Measurements from ENCODE around the gene RHPN2. TPM values are rescaled to one million over a fixed set of nuclear protein-coding genes. Genes with fewer than 3 reads are reported as not detected.

RHPN2 gene
- total and polyA plus RNA-seq, 2 of the 13 experiments (the other 11 are each of a cell fraction or from before 2014, with no cell fraction given), result 20.3 to 48.0 TPM

DNA sequence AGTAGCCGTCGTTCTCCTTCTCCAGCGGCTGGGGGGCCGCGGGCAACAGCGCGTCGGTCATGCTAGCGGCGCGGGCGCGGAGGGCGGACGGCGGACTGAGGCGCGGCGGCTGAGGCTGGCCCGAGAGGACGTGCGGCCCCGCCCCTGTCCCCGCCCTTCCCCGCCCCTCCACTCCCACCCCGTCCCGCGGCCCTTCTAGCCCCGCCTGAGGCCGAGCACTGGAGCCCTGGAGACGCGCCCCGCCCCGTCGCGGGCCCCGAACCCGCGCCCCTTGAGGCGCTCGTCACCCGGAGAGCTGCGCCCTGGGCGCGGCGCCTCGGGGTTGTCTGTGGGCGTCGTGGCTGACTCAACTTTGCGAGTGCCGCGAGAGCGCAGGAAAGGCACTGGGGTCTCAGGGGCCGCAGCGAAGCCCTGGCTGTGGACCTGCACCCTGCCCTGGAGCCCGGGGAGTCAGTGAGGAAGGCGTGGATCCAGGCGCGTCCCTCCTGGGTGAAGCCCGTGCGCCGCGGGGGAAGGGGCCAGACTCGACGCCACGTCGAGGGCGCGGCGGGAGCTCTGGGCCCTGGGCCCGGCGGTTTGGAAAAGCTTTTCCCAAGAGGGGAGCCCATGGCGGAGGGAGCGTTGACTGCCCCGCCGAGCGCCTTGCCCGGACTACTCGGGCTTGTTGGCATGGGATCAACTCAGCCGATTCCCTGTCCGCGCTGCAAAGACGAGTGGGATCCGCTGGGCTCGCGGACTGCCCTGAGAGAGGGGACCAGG lies at the start of gene RHPN2 (continued):
- TF ChIP-seq HMG20A (CRISPR knock-in tag; IDR thresholded peaks at IDR 0.05; ENCODE audit: borderline replicate concordance) (no peak), ZNF17 (CRISPR knock-in tag; IDR thresholded peaks at IDR 0.05) (no peak), ZNF121 (CRISPR knock-in tag; IDR thresholded peaks at IDR 0.05) (no peak), ZNF614 (CRISPR knock-in tag; IDR thresholded peaks at IDR 0.05; ENCODE audit: borderline replicate concordance) (peak; percentile 21; the same call in 1 of the 2 replicates), ZNF33A (CRISPR knock-in tag; IDR thresholded peaks at IDR 0.05; ENCODE audit: borderline replicate concordance) (no peak), ZNF143 (CRISPR knock-in tag; IDR thresholded peaks at IDR 0.05) (no peak), SNAPC2 (CRISPR knock-in tag; IDR thresholded peaks at IDR 0.05) (no peak), ZNF251 (CRISPR knock-in tag; IDR thresholded peaks at IDR 0.05) (no peak), AHR (CRISPR knock-in tag; IDR thresholded peaks at IDR 0.05) (0 out of 2 replicates have a peak, but pooled peaks have one; percentile 20), HDAC2 (CRISPR knock-in tag; IDR thresholded peaks at IDR 0.05) (peak; percentile 35; the same call in 1 of the 2 replicates), ZNF776 (CRISPR knock-in tag; IDR thresholded peaks at IDR 0.05) (peak; percentile 64), CHD4 (IDR thresholded peaks at IDR 0.05; ENCODE audit: borderline replicate concordance, low read length) (no peak), PAF1 (CRISPR knock-in tag; IDR thresholded peaks at IDR 0.05) (no peak), ZNF607 (CRISPR knock-in tag; IDR thresholded peaks at IDR 0.05; ENCODE audit: borderline replicate concordance) (peak; percentile 65; the same call in 1 of the 2 replicates), TAF1 (CRISPR knock-in tag; IDR thresholded peaks at IDR 0.05) (peak; percentile 75), CBX1 (IDR thresholded peaks at IDR 0.05; ENCODE audit: low read depth) (no peak), SATB2 (CRISPR knock-in tag; IDR thresholded peaks at IDR 0.05) (no peak), POLR2A (IDR thresholded peaks at IDR 0.05; ENCODE audit: insufficient read depth in 1 of 2, low read depth in 2 of 2, low read length in 2 of 2) (peak in 1 of 2 experiments; percentile 85; a peak in 2 of 4 replicates), ZNF30 (CRISPR knock-in tag; IDR thresholded peaks at IDR 0.05) (no peak), SRF (IDR thresholded peaks at IDR 0.05; ENCODE audit: low read depth, low read length) (no peak), ZNF775 (CRISPR knock-in tag; IDR thresholded peaks at IDR 0.05; ENCODE audit: borderline replicate concordance) (no peak), SMAD9 (CRISPR knock-in tag; IDR thresholded peaks at IDR 0.05) (no peak), ZFAT (CRISPR knock-in tag; conservative IDR thresholded peaks at IDR 0.05) (no peak), MYC (CRISPR knock-in tag; IDR thresholded peaks at IDR 0.05; ENCODE audit: borderline replicate concordance) (peak; percentile 28; the same call in 1 of the 2 replicates), RXRA (CRISPR knock-in tag; IDR thresholded peaks at IDR 0.05) (peak; percentile 54), GLI4 (CRISPR knock-in tag; IDR thresholded peaks at IDR 0.05; ENCODE audit: borderline replicate concordance) (no peak), ZNF292 (CRISPR knock-in tag; IDR thresholded peaks at IDR 0.05; ENCODE audit: borderline replicate concordance, low read depth) (no peak), MXD4 (CRISPR knock-in tag; IDR thresholded peaks at IDR 0.05) (peak; percentile 43; the same call in 1 of the 2 replicates), ZNF782 (CRISPR knock-in tag; IDR thresholded peaks at IDR 0.05; ENCODE audit: borderline replicate concordance) (no peak), CBX2 (IDR thresholded peaks at IDR 0.05; ENCODE audit: low read depth, low read length) (no peak), CBX2 (CRISPR knock-in tag; IDR thresholded peaks at IDR 0.05; ENCODE audit: low read depth) (no peak)
- TF ChIP-seq, protein P1, sequence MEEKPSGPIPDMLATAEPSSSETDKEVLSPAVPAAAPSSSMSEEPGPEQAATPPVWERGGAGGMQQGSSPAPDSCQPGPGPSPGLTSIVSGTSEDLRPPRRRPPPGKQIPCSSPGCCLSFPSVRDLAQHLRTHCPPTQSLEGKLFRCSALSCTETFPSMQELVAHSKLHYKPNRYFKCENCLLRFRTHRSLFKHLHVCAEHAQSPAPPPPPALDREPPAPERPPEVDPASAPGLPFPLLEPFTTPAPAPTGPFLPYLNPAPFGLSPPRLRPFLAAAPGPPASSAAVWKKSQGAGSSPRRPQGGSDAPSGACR (CRISPR knock-in tag; IDR thresholded peaks at IDR 0.05), result no peak
- TF ChIP-seq, protein P2, sequence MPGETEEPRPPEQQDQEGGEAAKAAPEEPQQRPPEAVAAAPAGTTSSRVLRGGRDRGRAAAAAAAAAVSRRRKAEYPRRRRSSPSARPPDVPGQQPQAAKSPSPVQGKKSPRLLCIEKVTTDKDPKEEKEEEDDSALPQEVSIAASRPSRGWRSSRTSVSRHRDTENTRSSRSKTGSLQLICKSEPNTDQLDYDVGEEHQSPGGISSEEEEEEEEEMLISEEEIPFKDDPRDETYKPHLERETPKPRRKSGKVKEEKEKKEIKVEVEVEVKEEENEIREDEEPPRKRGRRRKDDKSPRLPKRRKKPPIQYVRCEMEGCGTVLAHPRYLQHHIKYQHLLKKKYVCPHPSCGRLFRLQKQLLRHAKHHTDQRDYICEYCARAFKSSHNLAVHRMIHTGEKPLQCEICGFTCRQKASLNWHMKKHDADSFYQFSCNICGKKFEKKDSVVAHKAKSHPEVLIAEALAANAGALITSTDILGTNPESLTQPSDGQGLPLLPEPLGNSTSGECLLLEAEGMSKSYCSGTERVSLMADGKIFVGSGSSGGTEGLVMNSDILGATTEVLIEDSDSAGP (CRISPR knock-in tag; IDR thresholded peaks at IDR 0.05; ENCODE audit: borderline replicate concordance), result no peak; the same call in 1 of the 2 replicates

Data from HepG2 (cell line).